Ishikawa (cell line): ENCODE data around the gene RUNX1.

ENCODE experiments used
- EGR1 ChIP-seq: IDR thresholded peaks from 2 replicates; pipeline ENCODE4 v1.6.1; 2012
- EP300 ChIP-seq: IDR thresholded peaks from 2 replicates; pipeline ENCODE4 v1.6.1; 2012; ENCODE audit warnings: borderline replicate concordance
- FOXM1 ChIP-seq: IDR thresholded peaks from 2 replicates; pipeline ENCODE4 v1.6.1; 2012; ENCODE audit warnings: low read depth, borderline replicate concordance
- MAX ChIP-seq: IDR thresholded peaks from 2 replicates; pipeline ENCODE4 v1.6.1; 2012
- RAD21 ChIP-seq: IDR thresholded peaks from 2 replicates; pipeline ENCODE4 v1.6.1; 2012; ENCODE audit warnings: low read depth
- REST ChIP-seq: IDR thresholded peaks from 2 replicates; pipeline ENCODE4 v1.6.1; 2012; ENCODE audit warnings: low read depth, mild to moderate bottlenecking
- TAF1 ChIP-seq: IDR thresholded peaks from 2 replicates; pipeline ENCODE4 v1.6.1; 2012; ENCODE audit warnings: low read depth, mild to moderate bottlenecking

GRCh38 chr21:34775793-34776192 is 273.3 kb downstream of the RUNX1 start:
- TF ChIP-seq EGR1 (no peak), FOXM1 (no peak), TAF1 (no peak), REST (no peak), EP300 (no peak), RAD21 (no peak), MAX (no peak)
